ENCODE data around the gene PTPRM. TPM values are rescaled to one million over a fixed set of nuclear protein-coding genes. Genes with fewer than 3 reads are reported as not detected.

The PTPRM gene
- total and polyA plus RNA-seq, 2 of the 8 experiments (the other 6 are each of a cell fraction or from before 2014, with no cell fraction given), result 4.1 to 7.0 TPM

DNA sequence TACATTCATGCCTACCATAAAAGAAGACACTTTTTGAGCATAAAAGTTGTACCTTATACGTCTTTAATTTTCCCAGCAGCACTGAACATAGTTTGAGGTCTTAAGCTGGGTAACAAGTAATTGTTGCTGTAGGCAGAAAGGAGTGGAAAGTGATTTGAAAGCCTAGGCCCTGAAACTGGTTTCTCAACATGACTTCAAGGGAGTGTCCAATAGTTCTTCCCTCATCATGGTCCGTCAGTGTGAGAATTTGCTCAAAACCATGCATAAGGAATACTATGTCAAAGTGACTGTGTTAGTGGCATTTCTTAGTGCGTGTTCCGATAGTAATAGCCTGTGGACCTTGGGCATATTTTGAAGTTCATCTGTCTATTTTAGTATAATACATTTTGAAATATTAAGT is 463.1 kb downstream of the PTPRM start:
- H3K56ac ChIP-seq (replicated peaks; ENCODE audit: insufficient read length, low read depth, low read length), result no peak overlapping the region
- H3K79me1 ChIP-seq (ENCODE audit: low read depth, low read length), result no peaks in the 10 kb centered on the region
- H3K9me3 ChIP-seq (ENCODE audit: insufficient read depth in 2 of 2, low read depth in 1 of 2, low read length in 1 of 2), result no peaks in the 10 kb centered on the region
- no peak overlapping the region for H4K91ac ChIP-seq (replicated peaks; ENCODE audit: insufficient read length, low read length)
- H3K4me3 ChIP-seq (ENCODE audit: extremely low read depth in 1 of 4, insufficient read depth in 2 of 4, low read depth in 3 of 4, low read length in 4 of 4), result no peak overlapping the region
- H2AK5ac ChIP-seq (ENCODE audit: low read depth, low read length), result no peak overlapping the region
- no peaks in the 10 kb centered on the region for H3K27me3 ChIP-seq (replicated peaks in 1 of 4; ENCODE audit: control insufficient read depth in 3 of 4, extremely low read depth in 1 of 4, insufficient read depth in 3 of 4, low read length in 3 of 4)
- H3K4me2 ChIP-seq (ENCODE audit: insufficient read depth in 1 of 2, low read depth in 2 of 2, low read length in 2 of 2), result no peak overlapping the region
- no peak overlapping the region for H2BK20ac ChIP-seq (ENCODE audit: low read length)
- no peak overlapping the region for H3K9ac ChIP-seq (replicated peaks in 1 of 4; ENCODE audit: extremely low read depth in 1 of 4, low read depth in 3 of 4, low read length in 3 of 4)
- no peak overlapping the region for H3K18ac ChIP-seq (ENCODE audit: extremely low read depth, low read length)
- no peak overlapping the region for H3K14ac ChIP-seq (ENCODE audit: insufficient read length)
- no peak overlapping the region for H3K4ac ChIP-seq (replicated peaks; ENCODE audit: insufficient read length, low read depth, low read length)
- no peak overlapping the region for H3K27ac ChIP-seq (ENCODE audit: low read depth, low read length)
- no peaks in the 10 kb centered on the region for H3K79me2 ChIP-seq (ENCODE audit: control insufficient read depth in 1 of 2, insufficient read depth in 2 of 2, low read length in 2 of 2)
- no peak overlapping the region for H2BK12ac ChIP-seq (ENCODE audit: low read depth, low read length)
- no peak overlapping the region for H3K23ac ChIP-seq (ENCODE audit: insufficient read length)
- no peak overlapping the region for H4K8ac ChIP-seq (ENCODE audit: extremely low read depth, insufficient read depth, low read length)
- no peak overlapping the region for H2BK15ac ChIP-seq (ENCODE audit: low read length)
- H4K5ac ChIP-seq (ENCODE audit: insufficient read length, low read depth, low read length), result no peak overlapping the region
- no peaks in the 10 kb centered on the region; the same call in 1 of the 2 replicates for H3K23me2 ChIP-seq (ENCODE audit: low read depth, low read length)
- H4K20me1 ChIP-seq (replicated peaks in 1 of 2; ENCODE audit: control insufficient read depth in 1 of 2, insufficient read depth in 2 of 2, low read length in 2 of 2), result no peaks in the 10 kb centered on the region
- DNase-seq (ENCODE audit: low read depth in 1 of 2, low spot score in 2 of 2) (no peak), FAIRE-seq (peak; percentile 24)
- WGBS, 2 experiments (ENCODE audit: extremely low coverage in 1 of 2, insufficient coverage in 1 of 2, insufficient read length in 1 of 2, insufficient replicate concordance in 2 of 2, low coverage in 1 of 2, low lambda C conversion rate in 2 of 2, missing lambda C conversion rate in 1 of 2), result 90% methylated on average over 4 of the region's 4 CpGs; no CpG with 5 or more reads in 1 of the 2 experiments
- peaks cover 0 to 8% (median 4%) of the 10 kb centered on the region in 4 experiments; a peak in 5 of 7 replicates for H3K4me1 ChIP-seq (replicated peaks in 1 of 4; ENCODE audit: control insufficient read depth in 3 of 4, insufficient read depth in 4 of 4, low read length in 3 of 4)
- no peak overlapping the region for H2BK5ac ChIP-seq (ENCODE audit: low read depth, low read length)
- H2BK120ac ChIP-seq (replicated peaks; ENCODE audit: low read depth, low read length), result no peak overlapping the region
- no peaks in the 10 kb centered on the region for H3K36me3 ChIP-seq (ENCODE audit: control insufficient read depth in 2 of 4, insufficient read depth in 4 of 4, low read length in 3 of 4)
- ChIA-PET CTCF (ENCODE audit: partially characterized antibody) (no interaction called here), POLR2A (ENCODE audit: partially characterized antibody) (no interaction called here)
- no peak overlapping the region for H2AFZ ChIP-seq (ENCODE audit: low read length)
- TF ChIP-seq CHD2 (IDR thresholded peaks at IDR 0.05; ENCODE audit: low read length) (no peak), CEBPB (IDR thresholded peaks at IDR 0.05; ENCODE audit: low read depth, low read length) (no peak), GABPA (IDR thresholded peaks at IDR 0.05; ENCODE audit: borderline replicate concordance, insufficient read depth, low read length) (no peak)
